ACC112 (cell line): Measurements from ENCODE around the gene ZBTB9.

Experiments
- H2AFZ ChIP-seq: fragments of 200-600 bp; sonication (generic); one replicate; pipeline ENCODE4 v1.6.0; 2017; ENCODE audit warnings: antibody characterized with exemption, low read length; ENCODE audit not compliant: unreplicated experiment
- H3K27ac ChIP-seq: fragments of 200-600 bp; sonication (generic); 2 replicates; pipeline ENCODE4 v1.5.1; 2014; ENCODE audit warnings: low read depth, mild to moderate bottlenecking, antibody characterized with exemption, low read length, moderate library complexity
- H3K27me3 ChIP-seq: fragments of 200-600 bp; sonication (generic); 2 replicates; pipeline ENCODE4 v1.6.1; 2014; ENCODE audit warnings: mild to moderate bottlenecking, antibody characterized with exemption, low read length, moderate library complexity, mixed read lengths; ENCODE audit not compliant: insufficient read depth
- H3K36me3 ChIP-seq: fragments of 200-600 bp; sonication (generic); 2 replicates; pipeline ENCODE4 v1.6.1; 2016; ENCODE audit warnings: mild to moderate bottlenecking, antibody characterized with exemption, low read length, moderate library complexity, mixed read lengths; ENCODE audit not compliant: insufficient read depth
- H3K4me1 ChIP-seq: fragments of 200-600 bp; sonication (generic); one replicate; pipeline ENCODE4 v1.6.1; 2016; ENCODE audit warnings: low read length, mixed read lengths; ENCODE audit not compliant: insufficient read depth, unreplicated experiment, control insufficient read depth
- H3K4me3 ChIP-seq: fragments of 200-600 bp; sonication (generic); 2 replicates; pipeline ENCODE4 v1.5.1; 2014; ENCODE audit warnings: mild to moderate bottlenecking, low read depth, low read length
- H3K79me2 ChIP-seq: fragments of 200-600 bp; sonication (generic); one replicate; pipeline ENCODE4 v1.6.0; 2016; ENCODE audit warnings: low read length; ENCODE audit not compliant: control insufficient read depth, unreplicated experiment, insufficient read depth

Gene ZBTB9

GRCh38 chr6:33434961-33435360 is 19.4 kb upstream of the ZBTB9 start:
- H3K79me2 ChIP-seq, result peaks cover 11% of the 10 kb centered on the region
- H3K4me3 ChIP-seq, result no peak overlapping the region
- H3K27me3 ChIP-seq, result no peaks in the 10 kb centered on the region
- H2AFZ ChIP-seq, result no peak overlapping the region
- peaks cover 8% of the 10 kb centered on the region for H3K4me1 ChIP-seq
- peaks cover 23% of the 10 kb centered on the region; the same call in 1 of the 2 replicates for H3K36me3 ChIP-seq
- no peak overlapping the region for H3K27ac ChIP-seq

- Histone ChIP-seq H2AFZ (no peak overlapping the region), H3K36me3 (peaks cover 23% of the 10 kb centered on the region; the same call in 1 of the 2 replicates), H3K4me3 (no peak overlapping the region), H3K79me2 (no peaks in the 10 kb centered on the region), H3K4me1 (no peaks in the 10 kb centered on the region), H3K27ac (no peak overlapping the region), H3K27me3 (no peaks in the 10 kb centered on the region)
These were observed 16.7 kb upstream of the ZBTB9 start for GRCh38 chr6:33437666-33438065.

GRCh38 chr6:33438978-33439594 is 15.3 kb upstream of the ZBTB9 start:
- Histone ChIP-seq H3K27ac (no peak overlapping the region), H3K27me3 (no peaks in the 10 kb centered on the region), H3K4me3 (no peak overlapping the region), H3K79me2 (no peaks in the 10 kb centered on the region), H3K36me3 (peaks cover 23% of the 10 kb centered on the region; the same call in 1 of the 2 replicates), H3K4me1 (no peaks in the 10 kb centered on the region), H2AFZ (no peak overlapping the region)

GRCh38 chr6:33439956-33440648 is 14.3 kb upstream of the ZBTB9 start:
- peaks cover 23% of the 10 kb centered on the region; the same call in 1 of the 2 replicates for H3K36me3 ChIP-seq

GRCh38 chr6:33440649-33441309 is 13.6 kb upstream of the ZBTB9 start:
- Histone ChIP-seq H3K27ac (no peak overlapping the region), H3K4me1 (no peaks in the 10 kb centered on the region), H3K79me2 (no peaks in the 10 kb centered on the region), H3K4me3 (no peak overlapping the region), H3K36me3 (peaks cover 21% of the 10 kb centered on the region; the same call in 1 of the 2 replicates), H2AFZ (no peak overlapping the region), H3K27me3 (no peaks in the 10 kb centered on the region)

More at GRCh38 chr6:33439956-33440648, 14.3 kb upstream of the ZBTB9 start:
- Histone ChIP-seq H2AFZ (no peak overlapping the region), H3K4me3 (no peak overlapping the region), H3K27me3 (no peaks in the 10 kb centered on the region), H3K4me1 (no peaks in the 10 kb centered on the region), H3K27ac (no peak overlapping the region), H3K79me2 (no peaks in the 10 kb centered on the region)

GRCh38 chr6:33441457-33441856 is 12.9 kb upstream of the ZBTB9 start:
- Histone ChIP-seq H3K79me2 (no peaks in the 10 kb centered on the region), H3K27ac (no peak overlapping the region), H3K4me3 (no peak overlapping the region), H3K36me3 (peaks cover 23% of the 10 kb centered on the region; the same call in 1 of the 2 replicates), H3K27me3 (no peaks in the 10 kb centered on the region), H3K4me1 (no peaks in the 10 kb centered on the region), H2AFZ (no peak overlapping the region)

- peaks cover 20% of the 10 kb centered on the region; the same call in 1 of the 2 replicates for H3K36me3 ChIP-seq
These were observed 12.1 kb upstream of the ZBTB9 start for GRCh38 chr6:33442283-33442682.

GRCh38 chr6:33443025-33443424 is 11.4 kb upstream of the ZBTB9 start:
- Histone ChIP-seq H3K27ac (no peak overlapping the region), H3K4me3 (no peak overlapping the region), H3K27me3 (no peaks in the 10 kb centered on the region), H3K4me1 (no peaks in the 10 kb centered on the region), H3K79me2 (no peaks in the 10 kb centered on the region), H3K36me3 (peaks cover 17% of the 10 kb centered on the region; the same call in 1 of the 2 replicates), H2AFZ (no peak overlapping the region)

More at GRCh38 chr6:33442283-33442682, 12.1 kb upstream of the ZBTB9 start:
- no peaks in the 10 kb centered on the region for H3K79me2 ChIP-seq
- H3K4me3 ChIP-seq, result no peak overlapping the region
- H3K27me3 ChIP-seq, result no peaks in the 10 kb centered on the region
- no peaks in the 10 kb centered on the region for H3K4me1 ChIP-seq
- no peak overlapping the region for H2AFZ ChIP-seq
- no peak overlapping the region for H3K27ac ChIP-seq

GRCh38 chr6:33443619-33444504 is 10.5 kb upstream of the ZBTB9 start:
- no peak overlapping the region for H2AFZ ChIP-seq
- peaks cover 9% of the 10 kb centered on the region; the same call in 1 of the 2 replicates for H3K36me3 ChIP-seq
- no peak overlapping the region for H3K4me3 ChIP-seq
- no peak overlapping the region for H3K27ac ChIP-seq
- H3K4me1 ChIP-seq, result no peaks in the 10 kb centered on the region
- no peaks in the 10 kb centered on the region for H3K79me2 ChIP-seq
- H3K27me3 ChIP-seq, result no peaks in the 10 kb centered on the region

GRCh38 chr6:33445119-33445603 is 9.2 kb upstream of the ZBTB9 start:
- H3K27me3 ChIP-seq, result no peaks in the 10 kb centered on the region
- no peak overlapping the region for H3K4me3 ChIP-seq
- peaks cover 7% of the 10 kb centered on the region; the same call in 1 of the 2 replicates for H3K36me3 ChIP-seq
- H2AFZ ChIP-seq, result no peak overlapping the region
- H3K4me1 ChIP-seq, result no peaks in the 10 kb centered on the region
- H3K79me2 ChIP-seq, result no peaks in the 10 kb centered on the region
- no peak overlapping the region for H3K27ac ChIP-seq
